Measurements from ENCODE around the gene ADAM33.

The ADAM33 gene

DNA sequence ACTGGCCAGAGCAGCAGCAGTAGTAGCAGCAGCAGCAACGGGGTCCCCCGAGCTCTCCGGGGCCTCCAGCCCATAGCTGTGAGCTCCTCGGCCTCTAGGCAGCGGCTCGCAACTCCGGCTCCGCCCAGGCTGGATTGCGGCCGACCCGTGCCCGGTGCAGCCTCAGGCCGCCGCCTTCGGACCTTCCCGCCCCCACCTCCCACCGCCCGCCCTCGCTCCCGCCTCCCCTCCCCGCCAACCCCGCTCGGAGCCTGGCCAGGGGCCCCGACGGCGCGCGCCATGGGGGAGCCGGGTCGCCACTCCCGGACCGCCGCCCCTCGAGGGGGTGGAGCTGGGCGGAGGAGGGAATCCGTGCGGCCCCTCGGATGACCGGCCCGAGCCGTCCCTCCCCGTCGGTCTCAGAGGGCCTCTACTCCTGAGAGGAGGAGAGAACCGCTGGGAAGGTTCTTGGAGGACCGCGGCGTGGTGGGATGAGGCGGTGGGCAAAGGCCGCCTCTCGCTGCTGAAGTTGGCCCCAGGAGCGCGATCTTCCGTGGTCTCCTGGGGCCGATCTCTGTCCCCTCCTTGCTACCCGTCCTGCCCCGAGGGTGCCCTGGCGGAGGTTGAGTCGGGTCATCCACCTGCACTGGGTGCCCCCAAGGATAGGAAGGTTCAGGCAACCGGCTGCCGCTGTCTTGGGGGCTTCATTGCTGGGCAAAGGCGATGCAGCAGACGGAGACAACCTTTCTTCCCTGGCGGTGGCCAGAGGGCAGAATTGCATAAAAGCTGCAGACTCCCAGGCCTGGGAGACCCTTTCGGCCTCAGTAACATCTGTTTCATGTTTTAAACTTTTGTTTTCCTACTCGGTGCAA, at the start of gene ADAM33:
ADAM33 (minus strand) TSS at position 80 of the 851 bp plus-strand sequence; CDS start at position 74, 6 bp downstream.
- no peak for DNase-seq (ENCODE audit: low read depth)

- no peak for DNase-seq (ENCODE audit: low read depth)
Measured at GRCh38 chr20:3730803-3731672, 49.2 kb upstream of the ADAM33 start.

- DNase-seq (ENCODE audit: low read depth) = no peak
Measured at GRCh38 chr20:3729811-3730540, 48.2 kb upstream of the ADAM33 start.

DNA sequence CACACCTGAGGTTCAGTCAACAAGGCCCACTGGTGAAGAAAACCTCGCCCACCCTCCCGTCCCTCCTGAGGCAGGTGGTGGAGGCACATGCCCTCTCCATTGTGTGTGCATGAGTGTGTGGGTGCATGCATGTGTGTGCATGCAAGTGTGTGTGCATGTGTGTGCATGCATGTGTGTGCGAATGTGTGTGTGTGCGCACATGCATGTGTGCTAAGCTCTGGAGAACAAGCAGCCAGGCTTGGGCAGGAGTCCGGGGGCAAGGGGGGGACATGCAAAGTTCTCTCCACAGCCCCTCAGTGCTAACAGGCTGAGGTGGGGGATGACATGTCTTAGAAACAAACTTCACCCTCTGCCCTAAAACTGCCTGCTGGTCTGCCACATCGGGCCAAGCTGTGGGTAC, 47.6 kb upstream of the ADAM33 start:
- DNase-seq (ENCODE audit: low read depth) = no peak

DNA sequence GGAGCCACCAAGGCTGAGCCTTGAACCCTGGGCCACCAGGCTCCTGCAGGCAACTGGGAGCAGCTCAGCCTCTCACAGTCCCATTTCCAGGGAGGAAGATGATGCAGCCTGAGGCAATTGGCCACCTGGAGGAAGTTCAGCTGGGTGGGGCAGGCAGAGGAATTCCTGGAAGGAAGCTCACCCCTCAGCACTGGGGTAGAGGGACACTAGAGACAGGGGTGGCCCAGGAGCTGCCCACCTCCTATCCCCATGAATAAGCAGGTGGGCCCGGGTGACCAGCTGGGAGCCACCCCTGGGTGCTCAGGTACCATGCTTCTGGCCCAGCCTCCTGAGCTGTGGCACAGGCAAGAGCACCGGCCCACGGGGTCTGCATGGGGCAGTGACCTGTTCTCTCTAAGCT, 47.1 kb upstream of the ADAM33 start:
- DNase-seq (ENCODE audit: low read depth) = no peak

- DNase-seq (ENCODE audit: low read depth) = no peak
Measured at GRCh38 chr20:3728354-3728753, 46.5 kb upstream of the ADAM33 start.

DNA sequence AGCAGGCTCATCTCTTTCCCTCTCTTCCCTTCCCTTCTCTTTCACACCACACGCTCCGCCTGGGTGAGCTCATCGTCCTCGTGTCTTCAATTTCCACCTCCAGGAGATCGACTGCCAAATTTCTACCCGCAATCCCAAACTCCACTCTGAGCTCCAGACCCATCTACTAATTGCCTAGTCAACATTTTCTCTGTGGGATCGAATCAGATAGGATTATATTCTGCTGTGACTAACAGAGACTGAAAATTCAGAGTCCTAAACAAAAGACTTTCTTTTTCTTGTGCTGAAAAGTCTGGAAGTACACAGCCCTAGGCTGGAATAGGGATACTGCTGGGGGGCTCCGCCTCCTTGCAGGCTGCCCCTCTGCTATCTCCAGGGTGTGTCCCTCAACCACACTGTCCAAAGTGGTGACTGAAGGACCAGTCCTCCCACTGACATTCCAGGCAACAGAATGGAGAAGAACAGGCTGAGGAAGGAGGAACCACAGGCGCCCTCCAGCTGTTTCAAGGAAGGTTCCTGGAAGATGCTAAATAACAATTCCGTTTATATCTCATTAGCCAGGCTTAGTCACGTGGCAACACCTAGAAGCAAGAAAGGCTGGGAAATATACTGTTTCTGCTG, 45.7 kb upstream of the ADAM33 start:
- no peak for DNase-seq (ENCODE audit: low read depth)

DNA sequence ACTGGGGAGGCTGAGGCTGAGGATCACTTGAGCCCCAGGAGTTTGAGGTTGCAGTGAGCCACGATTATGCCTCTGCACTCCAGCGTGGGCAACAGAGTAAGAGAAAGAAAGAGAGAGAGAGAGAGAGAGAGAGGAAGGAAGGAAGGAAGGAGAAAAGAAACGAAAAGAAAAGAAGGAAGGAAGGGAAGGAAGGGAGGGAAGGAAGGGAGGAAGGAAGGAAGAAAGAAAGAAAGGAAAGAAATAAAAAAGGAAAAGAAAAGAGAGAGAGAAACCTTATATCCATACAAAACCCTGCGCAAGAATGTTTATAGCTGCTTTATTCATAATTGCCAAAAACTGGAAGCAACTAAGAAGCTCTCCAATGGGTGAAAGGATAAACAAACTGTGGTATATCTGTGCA, 42.5 kb upstream of the ADAM33 start:
- no peak for DNase-seq (ENCODE audit: low read depth)

GRCh38 chr20:3723284-3723683, 41.5 kb upstream of the ADAM33 start:
- no peak for DNase-seq (ENCODE audit: low read depth)

GRCh38 chr20:3721912-3722311, 40.1 kb upstream of the ADAM33 start:
- no peak for DNase-seq (ENCODE audit: low read depth)

- DNase-seq (ENCODE audit: low read depth) = no peak
Measured at GRCh38 chr20:3720626-3721025, 38.8 kb upstream of the ADAM33 start.

DNA sequence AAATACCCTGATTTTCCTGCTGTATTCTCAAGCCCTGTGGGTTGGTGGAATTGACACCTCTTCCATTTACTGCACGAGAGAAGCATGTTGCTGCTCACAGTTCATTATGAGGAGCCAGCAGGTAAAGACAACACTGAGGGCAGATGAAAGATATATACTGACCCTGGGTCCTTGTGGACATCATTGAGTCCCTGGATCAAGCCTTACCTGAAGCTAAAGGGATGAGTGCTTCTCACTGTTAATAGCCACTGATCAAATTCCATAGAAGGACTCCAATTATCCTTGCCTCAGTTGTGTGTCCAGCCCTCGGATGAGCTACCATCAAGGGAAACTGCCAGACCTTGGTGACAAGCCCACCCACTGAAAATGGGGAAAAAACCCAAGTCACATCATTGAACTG, 38.3 kb upstream of the ADAM33 start:
- no peak for DNase-seq (ENCODE audit: low read depth)

- no peak for DNase-seq (ENCODE audit: low read depth)
Measured at GRCh38 chr20:3719046-3719445, 37.2 kb upstream of the ADAM33 start.

DNA sequence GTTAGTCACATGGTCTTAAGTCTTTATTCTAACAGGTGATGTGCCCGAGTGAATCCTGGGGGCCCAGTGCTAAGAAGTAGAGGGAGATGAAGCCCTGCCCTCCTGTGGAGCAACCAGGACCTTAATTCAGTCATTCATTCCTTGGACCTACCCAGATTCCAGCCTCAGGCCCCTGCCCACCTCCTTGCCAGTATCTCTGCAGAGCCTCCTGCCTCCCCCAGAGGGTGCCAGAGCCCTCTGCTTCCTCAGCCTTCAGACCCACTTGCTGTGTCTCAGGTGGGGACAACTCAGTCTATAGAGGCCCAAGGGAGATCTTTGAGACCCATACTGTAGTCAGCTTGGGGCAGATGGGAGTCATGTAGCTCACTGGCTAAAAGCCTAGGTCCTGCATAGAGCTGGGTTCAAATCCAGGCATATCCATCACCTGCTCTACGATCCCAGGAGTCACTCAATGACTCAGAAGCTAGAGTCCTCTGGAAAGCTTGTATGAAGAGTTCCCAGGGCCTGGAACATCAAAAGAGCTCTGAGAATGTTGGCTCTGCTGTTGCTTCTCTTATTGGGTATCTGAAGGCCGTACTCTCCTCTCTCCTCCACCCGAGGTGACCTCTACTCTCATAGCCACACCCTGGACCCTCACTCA, 34.5 kb upstream of the ADAM33 start:
- no peak for DNase-seq (ENCODE audit: low read depth)

GRCh38 chr20:3714092-3714491, 32.3 kb upstream of the ADAM33 start:
- DNase-seq (ENCODE audit: low read depth) = no peak

GRCh38 chr20:3712279-3712873, 30.6 kb upstream of the ADAM33 start, which contains the start of gene SIGLEC1:
Gene SIGLEC1, minus strand, starts transcription at chr20:3712600. Its CDS starts 5,472 bp downstream, at chr20:3707128.
- DNase-seq (ENCODE audit: low read depth) = no peak

GRCh38 chr20:3711484-3711941, 29.7 kb upstream of the ADAM33 start:
- DNase-seq (ENCODE audit: low read depth) = no peak

GRCh38 chr20:3710703-3711483, 29.1 kb upstream of the ADAM33 start:
- peak; percentile 62 for DNase-seq (ENCODE audit: low read depth)

DNA sequence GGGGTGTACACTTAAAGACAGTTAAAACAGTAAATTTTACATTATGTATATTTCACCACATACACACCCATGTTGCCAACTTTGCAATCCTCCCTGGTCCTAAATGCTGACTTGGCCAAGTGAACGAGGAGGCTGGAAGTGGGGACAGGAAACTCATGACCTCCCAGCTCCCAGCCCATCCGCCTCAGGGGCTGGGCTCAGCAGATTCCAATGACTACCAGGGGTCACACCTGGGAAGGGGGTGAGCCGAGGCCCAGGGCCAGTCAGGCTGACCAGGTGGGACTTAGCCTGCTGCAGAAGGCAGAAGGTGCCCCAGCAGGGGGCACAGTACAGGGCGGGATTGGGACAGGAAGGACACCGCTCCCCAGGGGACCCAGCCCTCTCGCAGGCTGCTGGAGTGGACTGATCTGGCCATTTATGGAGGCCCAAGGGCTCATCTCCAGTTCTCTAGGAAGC, 28.2 kb upstream of the ADAM33 start:
- no peak for DNase-seq (ENCODE audit: low read depth)

DNA sequence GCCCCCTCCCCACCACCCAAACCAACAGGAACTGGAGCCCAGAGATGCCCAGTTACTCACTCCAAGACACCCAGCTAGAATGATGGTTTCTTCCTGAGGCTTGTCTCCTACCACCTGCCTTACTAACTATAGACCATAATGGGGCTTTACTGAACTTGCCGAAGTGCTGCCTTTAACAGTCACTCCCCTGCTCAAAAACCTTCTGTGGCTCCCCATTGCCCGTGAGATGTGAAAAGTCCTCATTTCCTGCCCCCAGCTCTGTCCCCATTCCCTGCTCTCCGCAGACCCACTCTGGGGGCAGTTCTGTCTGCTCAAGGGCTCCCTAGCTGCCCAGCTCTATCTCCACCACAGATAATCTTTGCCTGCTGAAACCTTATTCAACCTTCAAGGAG, 25.7 kb upstream of the ADAM33 start:
- no peak for DNase-seq (ENCODE audit: low read depth)
